NCI-H82 (cell line): ENCODE measurements around the gene TEAD3.
"Not testable (repeated sequence)": the region's sequence is repeated elsewhere in the genome, so short reads cannot be mapped to it uniquely, and the experiment has no call there.

Experiments
- DNase-seq: peaks from one replicate; lab custom pipeline; 2025; lab: John Stamatoyannopoulos, UW

Gene TEAD3

GRCh38 chr6:35451354-35452182, 45.3 kb downstream of the TEAD3 start:
- peak; percentile 42 for DNase-seq

DNA sequence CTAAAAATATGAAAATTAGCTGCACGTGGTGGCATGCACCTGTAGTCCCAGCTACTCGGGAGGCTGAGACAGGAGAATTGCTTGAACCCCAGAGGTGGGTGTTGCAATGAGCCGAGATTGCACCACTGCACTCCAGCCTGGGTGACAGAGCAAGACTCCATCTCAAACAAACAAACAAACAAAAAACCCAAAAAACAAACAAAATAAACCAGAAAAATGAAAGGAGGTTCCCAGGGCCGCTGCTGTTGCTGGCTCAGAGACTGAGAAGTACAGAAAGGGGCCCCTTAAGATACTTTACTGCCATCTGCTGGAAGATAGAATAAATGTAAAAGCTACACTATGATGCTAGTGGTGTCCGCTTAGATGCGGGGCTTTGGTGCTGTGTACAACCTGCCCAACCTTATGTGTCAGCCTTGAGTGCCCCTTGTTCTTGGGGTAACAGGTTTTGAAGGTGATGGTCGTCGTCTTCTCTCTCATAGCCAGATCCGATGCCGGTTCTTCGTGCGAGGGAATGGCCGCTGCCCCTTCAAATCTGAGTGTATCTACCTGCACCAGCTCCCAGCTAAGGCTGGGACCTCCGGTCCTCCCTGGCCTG, 47.5 kb downstream of the TEAD3 start:
- DNase-seq = peak; percentile 92

GRCh38 chr6:35448191-35448590, 48.7 kb downstream of the TEAD3 start:
- peak; percentile 51 for DNase-seq

DNA sequence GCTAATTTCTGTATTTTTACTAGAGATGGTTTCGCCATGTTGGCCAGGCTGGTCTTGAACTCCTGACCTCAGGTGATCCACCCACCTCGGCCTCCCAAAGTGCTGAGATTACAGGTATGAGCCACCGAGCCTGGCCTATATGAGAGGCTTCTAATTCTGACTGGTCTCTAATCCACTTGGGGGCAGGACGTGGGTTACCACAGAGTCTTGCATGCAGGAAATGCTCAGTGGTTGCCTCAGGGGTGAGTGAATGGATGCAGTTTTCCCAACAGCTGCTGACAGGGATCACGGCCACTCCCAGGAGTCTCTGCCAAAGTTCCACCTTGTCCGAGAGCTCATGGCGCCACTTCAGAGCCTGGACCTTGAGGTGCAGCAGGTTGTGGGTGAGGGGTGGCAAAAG, 51.2 kb downstream of the TEAD3 start:
- DNase-seq = no peak

DNA sequence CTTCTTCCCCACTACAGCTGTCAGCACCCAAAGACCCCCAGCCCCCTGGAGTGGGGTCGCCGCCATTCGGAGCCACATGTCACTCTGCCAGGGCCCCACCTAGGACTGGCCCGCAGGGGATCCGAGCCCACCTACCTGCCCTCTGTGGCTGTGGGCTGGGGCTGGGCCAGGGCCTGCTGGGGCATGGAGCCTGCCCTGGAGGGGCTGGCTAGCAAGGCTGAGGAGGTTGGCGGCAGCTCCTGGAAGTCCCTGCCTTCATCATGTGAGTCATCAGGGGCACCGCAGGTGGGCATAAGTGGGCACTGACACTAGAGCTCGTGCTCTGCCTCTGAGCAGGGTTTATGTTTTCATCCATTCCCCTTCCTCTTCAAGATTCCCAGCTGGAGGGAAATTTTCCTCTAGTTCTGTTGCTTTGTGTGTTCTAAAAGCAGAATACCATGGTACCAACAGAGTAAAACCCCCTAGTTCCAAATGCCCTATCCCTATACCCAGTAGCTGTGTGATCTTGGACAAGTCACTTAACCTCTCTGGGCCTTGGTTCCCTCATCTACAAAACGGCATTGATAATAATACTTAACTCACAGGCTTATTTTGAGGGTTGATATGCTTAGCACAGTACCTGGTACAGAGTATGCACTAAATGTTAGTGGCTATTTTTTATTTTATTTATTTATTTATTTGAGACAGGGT, 53.4 kb downstream of the TEAD3 start:
- DNase-seq = no peak

DNA sequence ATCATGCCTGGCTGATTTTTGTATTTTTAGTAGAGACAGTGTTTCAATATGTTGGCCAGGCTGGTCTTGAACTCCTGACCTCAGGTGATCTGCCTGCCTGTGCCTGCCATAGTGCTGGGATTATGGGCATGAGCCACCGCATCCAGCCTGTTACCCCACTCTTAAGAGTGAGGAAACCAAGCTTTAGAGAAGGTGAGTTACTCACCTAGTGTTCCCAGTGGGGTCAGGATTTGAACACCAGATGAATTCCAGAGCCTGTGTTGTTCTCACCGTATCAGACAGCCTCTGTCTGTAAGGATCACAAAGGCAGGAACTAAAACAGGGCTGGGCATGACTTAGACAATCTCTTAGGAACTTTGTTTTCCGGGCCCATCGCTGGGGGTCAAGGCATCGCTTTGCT, 54.2 kb downstream of the TEAD3 start:
- DNase-seq = no peak

- no peak for DNase-seq
Observed at GRCh38 chr6:35441642-35442041, 55.2 kb downstream of the TEAD3 start.

DNA sequence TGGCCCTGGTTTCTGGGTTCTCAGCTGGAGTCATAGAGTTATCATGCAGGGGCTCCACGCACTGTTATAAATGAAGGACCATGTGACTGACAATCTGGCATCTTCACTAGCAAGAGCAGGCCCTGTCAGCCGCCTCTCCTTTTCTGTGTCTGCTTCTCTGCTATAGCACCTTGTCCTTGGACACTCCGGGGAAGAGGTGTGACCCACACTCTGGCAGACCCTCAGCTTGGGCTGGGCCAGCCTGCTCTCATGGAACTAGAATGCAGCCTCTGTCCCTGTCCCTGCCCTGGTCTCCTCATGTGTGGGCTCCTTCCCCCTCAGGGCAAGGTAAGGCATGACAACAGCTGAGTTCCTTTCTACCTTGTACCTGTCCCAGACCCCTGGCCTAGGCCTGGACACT, 55.7 kb downstream of the TEAD3 start:
- no peak for DNase-seq

DNA sequence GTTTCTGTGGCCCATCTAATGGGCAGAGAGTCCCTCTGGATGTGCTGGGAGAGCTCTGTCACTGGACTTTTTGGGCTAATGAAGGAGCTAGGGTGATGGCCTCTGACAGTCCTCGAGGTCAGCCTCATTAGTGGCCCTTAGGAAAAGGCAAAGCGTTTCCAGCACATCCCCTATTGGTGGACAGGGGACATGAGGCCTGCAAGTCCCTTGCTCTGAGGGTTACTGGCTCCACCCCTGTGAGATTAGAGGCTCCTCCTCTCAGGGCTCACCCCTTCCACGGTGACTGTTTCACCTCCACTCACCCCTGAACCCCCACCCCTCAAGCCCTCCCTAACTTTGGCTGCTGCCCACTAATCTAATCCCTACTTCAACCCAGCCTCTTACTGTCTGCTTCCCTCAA, 57.6 kb downstream of the TEAD3 start:
- DNase-seq = peak; percentile 67

- not testable (repeated sequence) for DNase-seq
Observed at GRCh38 chr6:35438378-35439065, 58.4 kb downstream of the TEAD3 start.

- peak; percentile 45 for DNase-seq
Observed at GRCh38 chr6:35436071-35436857, 60.6 kb downstream of the TEAD3 start.

DNA sequence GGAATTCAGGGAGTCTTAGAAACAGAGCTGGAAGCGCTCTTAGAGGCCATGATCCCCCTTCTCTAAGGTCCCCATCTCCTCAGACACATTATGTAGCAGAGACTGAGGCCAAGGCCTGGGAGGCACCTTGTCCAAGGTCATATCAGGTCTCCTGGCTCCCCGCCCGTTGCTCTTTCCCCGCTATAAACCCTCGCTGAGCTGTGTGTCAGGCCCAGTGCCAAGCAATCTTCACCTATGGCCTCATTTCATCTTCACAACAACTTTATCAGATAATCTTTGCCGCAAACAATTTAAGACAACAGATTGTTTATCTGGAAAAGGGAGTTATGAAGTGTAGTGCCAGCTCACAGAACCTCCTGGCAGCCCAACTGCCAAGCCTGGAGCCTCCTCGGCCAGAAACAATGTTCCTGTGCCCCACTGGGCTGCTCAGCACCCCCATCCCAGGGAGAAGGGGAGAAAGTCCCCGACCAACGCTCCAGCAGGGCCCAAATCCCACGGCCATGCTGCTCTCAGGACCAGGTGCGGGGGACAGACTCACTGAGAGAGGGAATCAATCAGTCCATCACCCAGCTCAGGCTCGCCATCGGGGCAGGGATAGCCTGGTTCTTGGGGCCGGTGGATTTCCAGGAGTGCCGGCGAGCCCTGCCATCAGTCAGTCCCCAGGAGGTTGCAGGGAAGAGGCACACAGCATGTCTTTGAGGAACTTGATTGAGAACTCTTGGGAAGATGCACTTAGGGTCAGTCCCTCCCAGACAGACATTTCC, 61.6 kb downstream of the TEAD3 start:
- DNase-seq = peak; percentile 82

- not testable (repeated sequence) for DNase-seq
Observed at GRCh38 chr6:35432702-35433101, 64.2 kb downstream of the TEAD3 start.

- DNase-seq = no peak
Observed at GRCh38 chr6:35432291-35432690, 64.6 kb downstream of the TEAD3 start.

- no peak for DNase-seq
Observed at GRCh38 chr6:35429463-35429862, 67.4 kb downstream of the TEAD3 start.

GRCh38 chr6:35428421-35429149, 68.3 kb downstream of the TEAD3 start:
- no peak for DNase-seq

DNA sequence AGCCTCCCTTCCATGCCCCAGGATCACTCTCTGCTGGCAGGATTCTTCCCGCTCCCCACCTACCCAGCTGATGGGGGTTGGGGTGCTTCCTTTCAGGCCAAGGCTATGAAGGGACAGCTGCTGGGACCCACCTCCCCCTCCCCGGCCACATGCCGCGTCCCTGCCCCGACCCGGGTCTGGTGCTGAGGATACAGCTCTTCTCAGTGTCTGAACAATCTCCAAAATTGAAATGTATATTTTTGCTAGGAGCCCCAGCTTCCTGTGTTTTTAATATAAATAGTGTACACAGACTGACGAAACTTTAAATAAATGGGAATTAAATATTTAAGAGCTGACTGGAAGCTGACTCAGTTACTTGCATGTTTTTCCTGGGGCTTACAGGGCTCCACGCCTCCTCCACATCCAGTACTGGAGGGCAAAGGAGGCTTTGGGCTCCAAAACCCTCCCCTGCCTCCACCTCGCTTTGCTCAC, 69.0 kb downstream of the TEAD3 start:
- DNase-seq = no peak

DNA sequence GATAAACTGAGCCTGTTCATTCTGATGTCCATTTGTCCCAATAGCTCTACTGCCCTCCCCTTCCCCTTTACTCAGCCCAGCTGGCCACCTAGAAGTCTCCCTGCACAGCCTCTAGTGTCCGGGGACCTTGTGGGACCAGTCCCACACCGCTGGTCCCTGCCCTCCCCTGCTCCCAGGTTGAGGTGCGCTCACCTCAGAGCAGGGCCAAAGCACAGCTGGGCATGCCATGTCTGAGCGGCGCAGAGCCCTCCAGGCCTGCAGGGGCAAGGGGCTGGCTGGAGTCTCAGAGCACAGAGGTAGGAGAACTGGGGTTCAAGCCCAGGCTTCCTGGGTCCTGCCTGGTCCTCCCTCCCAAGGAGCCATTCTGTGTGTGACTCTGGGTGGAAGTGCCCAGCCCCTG, 69.4 kb downstream of the TEAD3 start:
- DNase-seq = no peak

DNA sequence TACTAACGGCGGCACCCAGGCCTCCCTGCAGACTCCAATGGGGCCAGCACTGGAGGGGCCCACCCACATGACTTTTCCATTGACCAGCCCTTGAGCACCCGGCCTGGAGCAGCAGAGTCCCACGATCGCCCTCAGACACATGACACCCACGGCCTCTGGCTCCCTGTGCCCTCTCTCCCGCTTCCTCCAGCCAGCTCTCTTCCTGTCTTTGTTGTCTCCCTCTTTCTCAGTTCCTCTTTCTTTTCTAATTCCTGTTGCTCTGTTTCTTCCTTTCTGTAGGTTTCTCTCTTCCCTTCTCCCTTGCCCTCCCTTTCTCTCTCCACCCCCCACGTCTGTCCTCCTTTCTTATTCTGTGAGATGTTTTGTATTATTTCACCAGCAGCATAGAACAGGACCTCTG, 70.8 kb downstream of the TEAD3 start:
- DNase-seq = no peak

- no peak for DNase-seq
Observed at GRCh38 chr6:35425284-35425683, 71.6 kb downstream of the TEAD3 start.
